CD4-positive, CD25-positive, alpha-beta regulatory T cell (primary cell): Measurements from ENCODE around the gene ZNF778. TPM values are rescaled to one million over a fixed set of nuclear protein-coding genes. Genes with fewer than 3 reads are reported as not detected.

Experiments
- ATAC-seq, 2 donors: fragments of 150-1000 bp; cut with Tn5 transposase; one replicate each; pipeline ENCODE4 v1.10.0; 2021; ENCODE audit warnings: low read depth in 2 of 2, moderate number of reproducible peaks in 2 of 2, moderate library complexity in 1 of 2
- DNase-seq, 3 donors: peaks; one replicate each; pipeline versions ENCODE4 v3.0.0 to v3.0.0-alpha.2; 2012 to 2022; ENCODE audit warnings: mixed read lengths in 1 of 3
- H3K27ac ChIP-seq: one replicate; pipeline ENCODE4 v1.7.0; 2013; ENCODE audit warnings: mild to moderate bottlenecking, low read length; ENCODE audit not compliant: insufficient read depth, poor library complexity, severe bottlenecking
- H3K27me3 ChIP-seq: one replicate; pipeline ENCODE4 v1.7.0; 2013; ENCODE audit warnings: low read length; ENCODE audit not compliant: control insufficient read depth, insufficient read depth
- H3K36me3 ChIP-seq: one replicate; pipeline ENCODE4 v1.7.0; 2013; ENCODE audit warnings: mild to moderate bottlenecking, low read length, moderate library complexity; ENCODE audit not compliant: control insufficient read depth, insufficient read depth
- H3K4me1 ChIP-seq: 2 replicates; pipeline ENCODE4 v1.7.0; 2013; ENCODE audit warnings: mild to moderate bottlenecking, low read length; ENCODE audit not compliant: insufficient read depth, control insufficient read depth, poor library complexity, severe bottlenecking
- H3K4me3 ChIP-seq: one replicate; pipeline ENCODE4 v1.7.0; 2013; ENCODE audit warnings: low read depth, mild to moderate bottlenecking, low read length, moderate library complexity
- H3K9me3 ChIP-seq, 2 experiments: 1 replicate in 1 of 2; 2 replicates in 1 of 2; pipeline ENCODE4 v1.7.0; 2013; ENCODE audit warnings: low read length in 2 of 2, mild to moderate bottlenecking in 1 of 2, moderate library complexity in 1 of 2; ENCODE audit not compliant: control insufficient read depth in 2 of 2
- H3K27ac Mint-ChIP-seq, 3 donors: one replicate each; pipeline ENCODE4 v1.8.0; 2020 to 2022; ENCODE audit warnings: mild to moderate bottlenecking in 3 of 3, mixed read lengths in 3 of 3, moderate library complexity in 2 of 3
- H3K27me3 Mint-ChIP-seq: one replicate; pipeline ENCODE4 v1.8.0; 2022; ENCODE audit warnings: mild to moderate bottlenecking, mixed read lengths
- H3K36me3 Mint-ChIP-seq: one replicate; pipeline ENCODE4 v1.8.0; 2020; ENCODE audit warnings: mixed read lengths
- H3K4me1 Mint-ChIP-seq, 4 donors: one replicate each; pipeline ENCODE4 v1.8.0; 2020 to 2022; ENCODE audit warnings: mixed read lengths in 4 of 4, mild to moderate bottlenecking in 1 of 4
- H3K4me3 Mint-ChIP-seq, 4 donors: one replicate each; pipeline ENCODE4 v1.8.0; 2020 to 2022; ENCODE audit warnings: mild to moderate bottlenecking in 4 of 4, mixed read lengths in 4 of 4, moderate library complexity in 3 of 4
- H3K9me3 Mint-ChIP-seq, 7 donors: one replicate each; pipeline ENCODE4 v1.8.0; 2020 to 2022; ENCODE audit warnings: mixed read lengths in 7 of 7, mild to moderate bottlenecking in 3 of 7, moderate library complexity in 2 of 7
- polyA plus RNA-seq, 4 donors: library from polyadenylated mRNA; unstranded; fragments of 300-500 nt; fragmentation: Illumina TruSeq; gene quantifications; one replicate each; pipeline ENCODE4 v1.2.3, GENCODE V29; 2021
- total RNA-seq: library from RNA; stranded (reverse); gene quantifications from one replicate; pipeline ENCODE4 v1.2.3, GENCODE V29; 2022

ZNF778 gene
- total and polyA plus RNA-seq, 5 donors from 2014 or later: 3.3 to 7.9 (median 4.5) TPM

DNA sequence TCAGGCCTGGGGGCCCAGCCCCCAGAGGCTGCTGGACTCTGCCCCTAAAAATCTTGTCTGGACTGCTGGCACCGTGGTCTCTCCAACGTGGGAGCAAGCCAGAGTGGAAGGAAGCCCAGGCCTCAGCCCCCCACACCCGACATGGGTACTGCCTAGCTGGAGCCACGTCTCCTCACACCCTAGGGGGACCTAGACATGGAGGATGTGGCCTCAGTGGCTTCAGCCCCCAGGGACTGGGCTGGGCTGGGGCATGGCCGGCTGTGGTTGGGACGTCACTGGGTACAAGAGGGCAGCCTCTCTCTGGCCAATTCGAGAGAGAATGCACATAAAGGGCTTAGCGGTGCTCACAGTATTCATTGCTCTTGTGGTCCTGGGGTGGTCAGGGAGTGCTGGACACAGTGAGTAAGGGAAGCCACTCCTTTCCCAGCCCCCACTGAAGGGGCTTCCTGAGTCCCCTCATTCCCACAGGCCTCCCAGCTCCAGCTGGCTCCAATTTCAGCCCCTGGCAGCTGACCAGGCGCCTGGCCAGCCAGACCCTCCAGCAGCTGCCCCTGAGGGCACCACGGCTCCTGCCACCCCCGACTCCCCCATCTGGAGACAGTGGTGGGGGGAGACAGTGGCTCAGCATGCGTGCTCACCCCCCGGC, 44.9 kb upstream of the ZNF778 start:
- DNase-seq (no peak), ATAC-seq (no peak)
- H3K36me3 ChIP-seq: no peaks in the 10 kb centered on the region
- Mint-ChIP-seq H3K27ac (no peak overlapping the region), H3K9me3 (no peaks in the 10 kb centered on the region), H3K36me3 (no peaks in the 10 kb centered on the region), H3K4me3 (no peak overlapping the region), H3K4me1 (peaks cover 0 to 11% (median 2%) of the 10 kb centered on the region in 4 donors), H3K27me3 (no peaks in the 10 kb centered on the region)
- H3K9me3 ChIP-seq: no peaks in the 10 kb centered on the region
- peaks cover 18% of the 10 kb centered on the region for H3K4me1 ChIP-seq
- no peak overlapping the region for H3K27ac ChIP-seq
- H3K27me3 ChIP-seq: no peaks in the 10 kb centered on the region
- H3K4me3 ChIP-seq: no peak overlapping the region

DNA sequence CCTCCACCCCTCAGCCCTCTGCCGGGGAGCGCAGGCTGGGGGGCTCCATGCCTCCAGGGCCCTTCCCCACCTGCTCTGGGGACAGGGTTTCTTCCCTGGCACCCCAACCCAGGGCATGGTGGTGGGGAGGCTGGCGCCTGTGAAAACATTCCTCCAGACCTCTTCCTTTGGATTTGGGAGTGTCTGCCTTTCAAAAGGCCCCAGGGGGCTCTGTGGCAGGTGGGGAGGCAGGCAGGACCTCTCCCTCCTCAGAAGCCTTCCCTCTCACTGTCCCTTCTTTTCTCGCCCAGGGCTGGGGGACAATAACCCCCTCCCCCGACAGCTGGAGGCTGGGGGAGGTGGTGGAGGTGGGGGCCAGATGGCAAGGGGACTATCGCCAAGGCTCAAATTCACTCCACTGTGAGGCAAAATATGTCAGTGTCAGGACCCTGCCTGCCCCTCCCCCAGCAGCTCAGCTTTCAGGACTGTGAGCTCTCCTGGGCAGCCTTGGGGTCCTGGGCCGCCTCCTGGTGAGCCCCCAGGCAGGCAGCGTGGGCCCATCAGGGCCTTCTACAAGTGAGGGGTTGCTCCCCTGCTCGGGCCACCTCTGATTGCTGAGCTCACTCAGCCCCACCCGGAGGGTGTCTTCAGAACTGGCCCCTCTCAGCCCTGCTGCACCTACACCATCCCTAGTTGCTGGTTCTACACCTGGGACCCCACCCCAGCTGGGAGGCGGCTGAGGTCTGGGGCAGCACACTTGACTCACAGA, 44.2 kb upstream of the ZNF778 start:
- H3K9me3 Mint-ChIP-seq: peaks cover 0 to 1% (median 0%) of the 10 kb centered on the region in 7 donors
- no peaks in the 10 kb centered on the region for H3K36me3 ChIP-seq
- H3K27ac Mint-ChIP-seq: no peak overlapping the region
- no peaks in the 10 kb centered on the region for H3K9me3 ChIP-seq
- H3K4me3 ChIP-seq: no peak overlapping the region
- H3K27me3 ChIP-seq: no peaks in the 10 kb centered on the region
- H3K27me3 Mint-ChIP-seq: no peaks in the 10 kb centered on the region
- no peaks in the 10 kb centered on the region for H3K36me3 Mint-ChIP-seq
- H3K4me3 Mint-ChIP-seq: no peak overlapping the region
- peaks cover 18% of the 10 kb centered on the region for H3K4me1 ChIP-seq
- no peak overlapping the region for H3K27ac ChIP-seq
- DNase-seq (no peak), ATAC-seq (no peak)
- H3K4me1 Mint-ChIP-seq: peaks cover 0 to 9% (median 2%) of the 10 kb centered on the region in 4 donors

DNA sequence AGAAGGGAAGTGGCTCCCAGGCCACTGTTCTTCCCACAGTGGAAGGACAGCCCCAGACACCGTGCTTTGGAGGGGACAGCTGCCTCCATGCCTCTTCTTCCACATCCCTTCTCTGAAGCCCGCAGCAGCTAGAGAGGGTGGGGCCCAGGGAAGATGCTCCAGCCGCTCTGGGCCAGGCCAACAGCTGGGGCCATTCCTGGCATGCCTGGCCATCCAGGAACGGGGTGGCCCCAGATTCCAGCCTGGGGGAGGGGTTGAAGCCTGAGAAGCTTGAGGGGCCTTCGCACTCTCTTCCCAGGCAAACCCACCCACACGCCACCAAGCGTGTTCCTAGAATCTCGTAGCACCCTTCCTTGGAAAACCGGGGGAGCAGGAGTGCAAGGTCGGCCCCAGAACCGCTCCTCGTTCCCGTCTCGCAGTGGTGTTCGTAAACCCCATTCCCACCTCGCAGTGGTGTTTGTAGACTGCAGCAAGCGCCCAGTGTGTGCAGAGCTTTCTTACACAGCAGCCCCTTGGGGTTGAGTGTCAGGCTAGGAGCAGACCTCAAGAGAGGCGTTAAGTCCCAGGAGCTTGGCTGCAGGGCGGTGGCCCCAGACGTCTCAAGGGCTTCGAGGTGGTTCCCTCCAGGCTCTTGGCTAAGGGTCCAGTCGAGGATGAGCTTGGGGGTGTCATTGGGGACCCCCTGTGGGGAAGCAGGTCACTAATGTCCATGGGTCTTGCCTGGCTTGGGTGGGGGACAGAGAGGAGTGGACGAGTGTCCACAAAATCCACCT, 43.3 kb upstream of the ZNF778 start:
- Mint-ChIP-seq H3K4me1 (peaks cover 0 to 9% (median 2%) of the 10 kb centered on the region in 4 donors), H3K27me3 (no peaks in the 10 kb centered on the region)
- no peak for ATAC-seq

DNA sequence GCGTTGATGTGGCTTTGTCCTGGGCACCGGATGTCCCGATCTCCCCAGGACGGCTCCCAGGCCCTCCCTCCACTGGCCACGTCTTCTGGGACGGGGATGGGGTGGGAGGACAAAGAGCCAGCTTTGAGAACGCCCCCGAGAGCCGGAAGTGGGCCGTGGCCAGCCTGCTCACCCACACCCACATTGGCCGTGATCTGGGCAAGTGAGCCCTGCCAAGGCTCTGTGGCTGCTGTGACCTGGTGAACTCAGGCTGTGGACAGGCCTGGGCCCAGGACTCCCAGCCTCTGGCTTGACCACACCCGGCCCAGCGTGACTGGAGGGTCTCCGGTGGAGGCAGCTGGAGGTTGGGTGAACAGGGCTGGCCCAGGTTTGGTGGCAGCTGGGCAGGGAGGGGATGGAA, 42.6 kb upstream of the ZNF778 start:
- peaks cover 16% of the 10 kb centered on the region for H3K4me1 ChIP-seq
- no peak overlapping the region for H3K27ac ChIP-seq
- no peak for ATAC-seq
- DNase-seq: no peak
- peaks cover 0 to 1% (median 0%) of the 10 kb centered on the region in 7 donors for H3K9me3 Mint-ChIP-seq
- no peak overlapping the region for H3K4me3 ChIP-seq
- H3K36me3 ChIP-seq: no peaks in the 10 kb centered on the region
- H3K9me3 ChIP-seq: no peaks in the 10 kb centered on the region
- H3K27me3 ChIP-seq: no peaks in the 10 kb centered on the region
- no peaks in the 10 kb centered on the region for H3K27me3 Mint-ChIP-seq
- peaks cover 0 to 9% (median 2%) of the 10 kb centered on the region in 4 donors for H3K4me1 Mint-ChIP-seq
- H3K36me3 Mint-ChIP-seq: no peaks in the 10 kb centered on the region
- H3K4me3 Mint-ChIP-seq: no peak overlapping the region
- H3K27ac Mint-ChIP-seq: no peak overlapping the region

More for the DNA sequence above, 43.3 kb upstream of the ZNF778 start:
- Histone ChIP-seq H3K27ac (no peak overlapping the region), H3K4me1 (peaks cover 18% of the 10 kb centered on the region), H3K9me3 (no peaks in the 10 kb centered on the region), H3K4me3 (no peak overlapping the region), H3K27me3 (no peaks in the 10 kb centered on the region), H3K36me3 (no peaks in the 10 kb centered on the region)
- DNase-seq: no peak
- H3K36me3 Mint-ChIP-seq: no peaks in the 10 kb centered on the region
- no peak overlapping the region for H3K4me3 Mint-ChIP-seq
- H3K9me3 Mint-ChIP-seq: peaks cover 0 to 1% (median 0%) of the 10 kb centered on the region in 7 donors
- H3K27ac Mint-ChIP-seq: peak overlapping the region in 1 of 3 donors; percentile 48

DNA sequence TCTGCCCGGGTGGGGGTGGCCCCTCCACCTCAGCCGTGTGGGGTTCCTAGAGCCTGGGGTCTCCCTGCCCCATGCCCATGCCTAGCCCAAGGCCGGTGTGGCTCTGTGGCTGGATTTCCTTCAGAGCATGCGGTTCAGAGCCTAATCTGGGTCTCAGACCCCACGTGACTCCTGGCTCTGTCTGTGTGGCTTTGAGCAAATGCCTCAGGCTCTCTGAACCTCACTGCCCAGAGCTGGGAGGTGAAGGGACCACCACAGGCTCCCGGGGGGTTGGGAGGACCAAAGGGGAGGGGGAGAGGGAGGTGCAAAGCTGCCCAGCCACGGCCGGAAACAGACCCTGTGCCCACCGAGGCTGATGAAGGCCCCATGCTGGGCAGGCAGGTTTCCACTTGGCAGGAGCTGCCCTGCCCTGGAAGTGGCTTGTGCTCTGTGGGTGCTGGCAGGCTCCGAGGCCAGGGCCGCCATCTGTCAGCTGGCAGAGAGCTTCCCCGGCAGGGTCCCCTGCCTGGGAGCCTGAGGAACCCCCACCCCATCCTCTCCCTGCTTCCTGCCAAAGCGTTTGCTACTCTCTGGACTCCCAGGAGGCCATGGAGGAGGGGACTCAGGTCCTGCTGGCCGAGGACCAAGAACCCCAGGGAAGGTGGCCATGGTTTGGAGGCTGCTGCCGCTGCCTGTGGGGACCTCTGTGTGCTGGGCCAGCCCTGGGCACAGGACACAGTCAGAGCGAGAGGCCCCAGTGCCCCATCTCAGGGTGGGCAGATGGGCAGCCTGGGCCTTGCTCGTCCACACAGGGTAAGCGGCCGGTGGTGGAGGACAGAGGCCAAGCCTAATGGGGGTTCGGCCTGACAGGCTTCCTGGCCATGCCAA, 42.0 kb upstream of the ZNF778 start:
- DNase-seq (no peak), ATAC-seq (no peak)
- Mint-ChIP-seq H3K4me1 (peaks cover 0 to 6% (median 2%) of the 10 kb centered on the region in 4 donors), H3K27me3 (no peaks in the 10 kb centered on the region), H3K9me3 (peaks cover 0 to 1% (median 0%) of the 10 kb centered on the region in 7 donors), H3K4me3 (no peak overlapping the region), H3K27ac (no peak overlapping the region), H3K36me3 (no peaks in the 10 kb centered on the region)
- no peaks in the 10 kb centered on the region for H3K9me3 ChIP-seq
- no peaks in the 10 kb centered on the region for H3K27me3 ChIP-seq
- H3K4me3 ChIP-seq: no peak overlapping the region
- no peak overlapping the region for H3K27ac ChIP-seq
- H3K36me3 ChIP-seq: no peaks in the 10 kb centered on the region
- peaks cover 10% of the 10 kb centered on the region for H3K4me1 ChIP-seq

DNA sequence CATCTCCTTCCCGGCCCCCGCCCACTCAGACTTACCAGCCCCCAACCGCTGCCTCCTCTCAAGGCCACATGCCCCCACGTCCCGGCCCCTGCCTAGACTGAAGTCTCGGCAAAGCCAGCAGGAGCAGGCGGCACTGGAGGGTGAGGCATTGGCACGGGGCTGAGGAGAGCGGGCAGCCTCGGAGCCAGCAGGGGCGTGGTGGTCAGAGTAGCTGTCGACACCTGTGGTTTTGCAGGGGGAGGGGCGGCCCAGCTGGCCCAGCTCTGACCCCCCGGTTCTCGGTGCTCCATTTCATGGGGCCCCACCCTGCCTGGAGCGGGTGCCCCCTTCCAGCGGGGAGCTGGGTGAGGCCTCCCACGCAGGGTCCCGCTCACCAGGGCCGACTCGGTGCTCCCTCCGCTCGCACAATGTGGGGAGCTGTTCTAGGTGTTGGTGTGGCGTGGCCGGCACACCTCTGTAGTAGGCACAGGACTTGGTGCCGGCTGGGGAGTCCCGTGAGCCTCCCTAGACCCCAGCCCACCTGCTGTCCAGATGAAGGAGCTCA, 41.3 kb upstream of the ZNF778 start:
- H3K36me3 Mint-ChIP-seq: no peaks in the 10 kb centered on the region
- ATAC-seq (no peak), DNase-seq (no peak)
- no peak overlapping the region for H3K4me3 Mint-ChIP-seq
- H3K27ac Mint-ChIP-seq: no peak overlapping the region
- Histone ChIP-seq H3K9me3 (no peaks in the 10 kb centered on the region), H3K4me3 (no peak overlapping the region), H3K27ac (no peak overlapping the region), H3K4me1 (peaks cover 4% of the 10 kb centered on the region), H3K36me3 (no peaks in the 10 kb centered on the region), H3K27me3 (no peaks in the 10 kb centered on the region)
- H3K4me1 Mint-ChIP-seq: no peaks in the 10 kb centered on the region
- no peaks in the 10 kb centered on the region for H3K27me3 Mint-ChIP-seq
- H3K9me3 Mint-ChIP-seq: peaks cover 0 to 1% (median 0%) of the 10 kb centered on the region in 7 donors

DNA sequence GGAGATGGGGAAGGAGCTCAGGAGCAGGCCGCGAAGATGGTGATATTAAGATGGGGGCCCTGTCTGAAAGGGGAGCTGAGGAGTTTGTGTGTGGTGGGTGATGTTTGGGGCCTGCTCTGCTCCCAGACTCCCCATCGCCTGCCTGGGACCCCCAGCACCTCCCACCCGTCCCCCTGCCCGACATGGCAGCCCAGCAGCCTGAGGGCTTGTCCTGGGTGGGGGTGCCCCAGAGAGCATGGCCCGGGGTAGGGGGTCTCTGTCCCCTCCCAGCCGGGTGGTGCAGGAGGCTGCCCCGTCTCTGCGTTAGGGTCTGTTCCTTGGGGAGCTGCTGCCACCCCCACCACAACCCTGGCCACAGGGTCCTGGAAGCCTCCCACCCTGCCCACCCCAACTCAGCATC, 40.8 kb upstream of the ZNF778 start:
- Mint-ChIP-seq H3K27me3 (no peaks in the 10 kb centered on the region), H3K4me1 (peaks cover 0 to 1% (median 0%) of the 10 kb centered on the region in 4 donors), H3K4me3 (no peak overlapping the region), H3K27ac (no peak overlapping the region), H3K9me3 (peaks cover 0 to 1% (median 0%) of the 10 kb centered on the region in 7 donors), H3K36me3 (no peaks in the 10 kb centered on the region)
- DNase-seq (no peak), ATAC-seq (no peak)
- H3K27ac ChIP-seq: no peak overlapping the region
- H3K36me3 ChIP-seq: no peaks in the 10 kb centered on the region
- no peaks in the 10 kb centered on the region for H3K27me3 ChIP-seq
- H3K9me3 ChIP-seq: no peaks in the 10 kb centered on the region
- peaks cover 2% of the 10 kb centered on the region for H3K4me1 ChIP-seq
- no peak overlapping the region for H3K4me3 ChIP-seq
